Mucosa of descending colon (tissue), 3 donors: ENCODE results near the gene JUND. TPM values are rescaled to one million over a fixed set of nuclear protein-coding genes. Genes with fewer than 3 reads are reported as not detected.
A peak's percentile ranks its signal among the peaks of the same experiment; 100 is the strongest.

Source experiments
- ATAC-seq: fragments of 200-7000 bp; cut with Tn5 transposase; one replicate; pipeline ENCODE4 v1.9.1; 2020; ENCODE audit warnings: mild to moderate bottlenecking, moderate library complexity
- DNase-seq, 3 donors: peaks; one replicate each; pipeline ENCODE4 v3.0.0-alpha.2; 2020
- H3K36me3 ChIP-seq: fragments of 200-600 bp; one replicate; pipeline ENCODE4 v1.8.0; 2021; ENCODE audit warnings: low read depth, mild to moderate bottlenecking
- H3K4me1 ChIP-seq: fragments of 200-600 bp; one replicate; pipeline ENCODE4 v1.8.0; 2021; ENCODE audit warnings: low read depth, mild to moderate bottlenecking
- H3K4me3 ChIP-seq: fragments of 200-600 bp; one replicate; pipeline ENCODE4 v1.8.0; 2021; ENCODE audit warnings: mild to moderate bottlenecking
- H3K9me3 ChIP-seq: fragments of 200-600 bp; one replicate; pipeline ENCODE4 v1.8.0; 2021; ENCODE audit warnings: mild to moderate bottlenecking
- intact Hi-C, 2 donors: fragments of 100-400 bp; cut with DNase I in 1 of 2; cut with micrococcal nuclease in 1 of 2; formaldehyde crosslinking; loops; one replicate each; pipeline versions ENCODE4 v1.11.0 to v1.11.1; 2022; cut with DNase I, micrococcal nuclease
- total RNA-seq, 3 donors: library from RNA; stranded (reverse); fragmentation: NEBNext Ultra II Directional in 2 of 3; extraction: Animal tissue kit (Norgen Biotek cat#: 25700) in 2 of 3; gene quantifications; one replicate each; pipeline versions ENCODE4 v1.2.1 to v1.2.4, GENCODE V29; 2021 to 2023
- TF ChIP-seq, protein P1 (sequence below): fragments of 200-600 bp; IDR thresholded peaks from one replicate; pipeline ENCODE4 v1.8.0; 2022; ENCODE audit warnings: antibody characterized with exemption, mild to moderate bottlenecking
- donor health status: DM: no; HTN: no; CAD: no; lungs with moderate emphysema.
- donor health status: DM: no; HTN: no; CAD: no.
- donor health status: DM: no; HTN: yes; CAD: no.

The JUND gene
- total RNA-seq, 3 donors from 2014 or later, result 267 to 328 (median 295) TPM

GRCh38 chr19:18294467-18294864, 13.0 kb upstream of the JUND start:
- Histone ChIP-seq H3K4me1 (peaks cover 20% of the 10 kb centered on the region), H3K4me3 (no peak overlapping the region), H3K9me3 (no peaks in the 10 kb centered on the region), H3K36me3 (no peaks in the 10 kb centered on the region)
- ATAC-seq (peak; percentile 2), DNase-seq (peak; percentile 70 to 92 (median 71))
- intact Hi-C loops, result no loop called here
- TF ChIP-seq, protein P1, sequence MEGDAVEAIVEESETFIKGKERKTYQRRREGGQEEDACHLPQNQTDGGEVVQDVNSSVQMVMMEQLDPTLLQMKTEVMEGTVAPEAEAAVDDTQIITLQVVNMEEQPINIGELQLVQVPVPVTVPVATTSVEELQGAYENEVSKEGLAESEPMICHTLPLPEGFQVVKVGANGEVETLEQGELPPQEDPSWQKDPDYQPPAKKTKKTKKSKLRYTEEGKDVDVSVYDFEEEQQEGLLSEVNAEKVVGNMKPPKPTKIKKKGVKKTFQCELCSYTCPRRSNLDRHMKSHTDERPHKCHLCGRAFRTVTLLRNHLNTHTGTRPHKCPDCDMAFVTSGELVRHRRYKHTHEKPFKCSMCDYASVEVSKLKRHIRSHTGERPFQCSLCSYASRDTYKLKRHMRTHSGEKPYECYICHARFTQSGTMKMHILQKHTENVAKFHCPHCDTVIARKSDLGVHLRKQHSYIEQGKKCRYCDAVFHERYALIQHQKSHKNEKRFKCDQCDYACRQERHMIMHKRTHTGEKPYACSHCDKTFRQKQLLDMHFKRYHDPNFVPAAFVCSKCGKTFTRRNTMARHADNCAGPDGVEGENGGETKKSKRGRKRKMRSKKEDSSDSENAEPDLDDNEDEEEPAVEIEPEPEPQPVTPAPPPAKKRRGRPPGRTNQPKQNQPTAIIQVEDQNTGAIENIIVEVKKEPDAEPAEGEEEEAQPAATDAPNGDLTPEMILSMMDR, result no peak

GRCh38 chr19:18293642-18294466, 12.4 kb upstream of the JUND start:
- intact Hi-C loops, result no loop called here
- Histone ChIP-seq H3K4me3 (no peak overlapping the region), H3K36me3 (no peaks in the 10 kb centered on the region), H3K4me1 (peaks cover 20% of the 10 kb centered on the region), H3K9me3 (no peaks in the 10 kb centered on the region)
- DNase-seq (peak in 1 of 3 donors; percentile 36), ATAC-seq (no peak)
- TF ChIP-seq, protein P1, result no peak

GRCh38 chr19:18292810-18293641, 11.6 kb upstream of the JUND start:
- Histone ChIP-seq H3K4me1 (peaks cover 20% of the 10 kb centered on the region), H3K9me3 (no peaks in the 10 kb centered on the region), H3K36me3 (no peaks in the 10 kb centered on the region), H3K4me3 (peak overlapping the region; percentile 14)
- ATAC-seq (peak; percentile 59), DNase-seq (peak; percentile 81 to 89 (median 87))
- intact Hi-C loops, result no loop called here
- TF ChIP-seq, protein P1, result no peak

- intact Hi-C loops, result no loop called here
- TF ChIP-seq, protein P1, result no peak
- peak in 1 of 3 donors; percentile 60 for DNase-seq
- Histone ChIP-seq H3K9me3 (no peaks in the 10 kb centered on the region), H3K4me1 (peaks cover 20% of the 10 kb centered on the region), H3K4me3 (peak overlapping the region; percentile 14), H3K36me3 (no peaks in the 10 kb centered on the region)
- ATAC-seq, result peak; percentile 35
Observed at GRCh38 chr19:18292462-18292809, 11.0 kb upstream of the JUND start.

DNA sequence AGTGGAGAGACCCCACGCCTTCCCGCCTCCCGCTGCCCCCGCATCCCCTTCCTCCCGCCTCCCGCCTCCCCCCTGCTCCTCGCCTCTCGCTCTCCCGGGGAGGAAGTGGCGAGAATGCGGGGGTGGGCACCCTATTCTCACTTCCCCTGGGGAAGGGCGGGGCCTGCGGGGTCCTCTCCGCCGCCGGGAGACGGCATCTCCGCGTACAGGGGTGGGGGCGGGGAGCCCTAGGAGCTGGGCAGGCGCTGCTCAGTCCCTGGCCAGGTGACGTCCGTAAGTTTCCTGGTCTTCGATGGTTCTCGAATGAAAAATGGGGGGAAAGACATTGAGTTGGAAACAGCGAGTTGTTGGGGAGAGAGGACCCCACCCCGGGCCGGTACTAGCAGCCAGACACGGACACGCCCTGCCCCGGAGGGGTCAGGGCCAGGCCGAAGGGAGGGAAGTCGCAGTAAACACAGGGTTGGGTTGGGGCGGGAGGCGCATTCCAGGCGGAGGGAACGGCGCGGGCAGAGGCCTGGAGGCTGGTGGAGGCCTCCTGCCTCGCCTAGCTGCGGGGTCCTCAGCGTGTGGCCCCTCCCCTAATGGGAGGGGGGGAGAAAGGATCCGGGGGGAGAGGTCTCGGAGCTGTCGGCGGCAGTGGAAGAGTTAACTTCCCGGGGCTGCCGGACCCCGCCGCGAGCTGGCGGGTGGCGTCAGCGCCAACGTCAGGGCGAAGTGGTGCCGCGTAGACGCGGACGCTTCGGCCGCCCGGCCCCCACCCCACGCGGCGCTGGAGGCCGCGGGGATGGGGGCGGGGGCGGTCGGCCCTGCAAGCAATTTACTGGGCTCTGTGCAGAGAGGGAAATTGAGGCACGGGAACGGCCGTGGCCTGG, 10.4 kb upstream of the JUND start:
- no peaks in the 10 kb centered on the region for H3K36me3 ChIP-seq
- H3K9me3 ChIP-seq, result no peaks in the 10 kb centered on the region
- intact Hi-C loops, result no loop called here
- ATAC-seq, result peak; percentile 79
- peak overlapping the region; percentile 14 for H3K4me3 ChIP-seq
- TF ChIP-seq, protein P1, result no peak
- DNase-seq, result peak; percentile 89 to 95 (median 90)
- H3K4me1 ChIP-seq, result peaks cover 20% of the 10 kb centered on the region
